Measurements from ENCODE around the gene SMIM27.

- TF ChIP-seq POLR2AphosphoS5 (IDR thresholded peaks at IDR 0.05; ENCODE audit: insufficient read depth in 1 of 2, low read depth in 1 of 2), result no peak
- TF ChIP-seq, protein P1, sequence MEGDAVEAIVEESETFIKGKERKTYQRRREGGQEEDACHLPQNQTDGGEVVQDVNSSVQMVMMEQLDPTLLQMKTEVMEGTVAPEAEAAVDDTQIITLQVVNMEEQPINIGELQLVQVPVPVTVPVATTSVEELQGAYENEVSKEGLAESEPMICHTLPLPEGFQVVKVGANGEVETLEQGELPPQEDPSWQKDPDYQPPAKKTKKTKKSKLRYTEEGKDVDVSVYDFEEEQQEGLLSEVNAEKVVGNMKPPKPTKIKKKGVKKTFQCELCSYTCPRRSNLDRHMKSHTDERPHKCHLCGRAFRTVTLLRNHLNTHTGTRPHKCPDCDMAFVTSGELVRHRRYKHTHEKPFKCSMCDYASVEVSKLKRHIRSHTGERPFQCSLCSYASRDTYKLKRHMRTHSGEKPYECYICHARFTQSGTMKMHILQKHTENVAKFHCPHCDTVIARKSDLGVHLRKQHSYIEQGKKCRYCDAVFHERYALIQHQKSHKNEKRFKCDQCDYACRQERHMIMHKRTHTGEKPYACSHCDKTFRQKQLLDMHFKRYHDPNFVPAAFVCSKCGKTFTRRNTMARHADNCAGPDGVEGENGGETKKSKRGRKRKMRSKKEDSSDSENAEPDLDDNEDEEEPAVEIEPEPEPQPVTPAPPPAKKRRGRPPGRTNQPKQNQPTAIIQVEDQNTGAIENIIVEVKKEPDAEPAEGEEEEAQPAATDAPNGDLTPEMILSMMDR (IDR thresholded peaks at IDR 0.05), result no peak
- TF ChIP-seq POLR2A (IDR thresholded peaks at IDR 0.05), result no peak
Observed at GRCh38 chr9:32524892-32525708, 27.0 kb upstream of the SMIM27 start.

All from vagina (tissue), 2 donors.